ENCODE data around the gene HIKESHI. TPM values are rescaled to one million over a fixed set of nuclear protein-coding genes. Genes with fewer than 3 reads are reported as not detected.

HIKESHI gene
- total RNA-seq, 4 donors from 2014 or later: 9.1 to 19.4 (median 15.6) TPM

DNA sequence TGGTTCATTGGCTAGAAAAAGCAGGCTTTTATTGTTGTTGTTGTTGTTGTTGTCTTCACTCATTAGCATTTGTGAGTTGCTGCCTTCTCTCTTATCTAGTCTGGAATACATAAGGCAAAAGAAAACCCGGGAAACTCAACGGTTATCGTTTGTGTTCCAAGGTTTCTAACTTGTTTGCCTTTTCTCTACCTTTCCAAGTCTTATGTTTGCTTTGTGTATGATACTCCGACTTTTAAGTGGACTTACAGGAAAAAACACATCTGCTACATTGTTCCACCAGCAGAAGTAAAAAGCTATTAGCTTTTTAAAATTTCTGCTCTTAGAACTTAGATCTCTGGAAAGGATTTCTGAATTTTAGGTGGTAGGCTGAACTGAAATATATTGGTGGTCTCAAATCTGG is 27.0 kb upstream of the HIKESHI start:
- Histone ChIP-seq H3K27ac (no peak overlapping the region), H3K36me3 (peaks cover 0 to 41% (median 0%) of the 10 kb centered on the region in 3 donors), H3K9me3 (no peaks in the 10 kb centered on the region), H3K27me3 (no peaks in the 10 kb centered on the region), H3K4me1 (no peaks in the 10 kb centered on the region), H3K4me3 (no peak overlapping the region)
- no peak for TF ChIP-seq POLR2A (IDR thresholded peaks at IDR 0.05)
- TF ChIP-seq, protein P1, sequence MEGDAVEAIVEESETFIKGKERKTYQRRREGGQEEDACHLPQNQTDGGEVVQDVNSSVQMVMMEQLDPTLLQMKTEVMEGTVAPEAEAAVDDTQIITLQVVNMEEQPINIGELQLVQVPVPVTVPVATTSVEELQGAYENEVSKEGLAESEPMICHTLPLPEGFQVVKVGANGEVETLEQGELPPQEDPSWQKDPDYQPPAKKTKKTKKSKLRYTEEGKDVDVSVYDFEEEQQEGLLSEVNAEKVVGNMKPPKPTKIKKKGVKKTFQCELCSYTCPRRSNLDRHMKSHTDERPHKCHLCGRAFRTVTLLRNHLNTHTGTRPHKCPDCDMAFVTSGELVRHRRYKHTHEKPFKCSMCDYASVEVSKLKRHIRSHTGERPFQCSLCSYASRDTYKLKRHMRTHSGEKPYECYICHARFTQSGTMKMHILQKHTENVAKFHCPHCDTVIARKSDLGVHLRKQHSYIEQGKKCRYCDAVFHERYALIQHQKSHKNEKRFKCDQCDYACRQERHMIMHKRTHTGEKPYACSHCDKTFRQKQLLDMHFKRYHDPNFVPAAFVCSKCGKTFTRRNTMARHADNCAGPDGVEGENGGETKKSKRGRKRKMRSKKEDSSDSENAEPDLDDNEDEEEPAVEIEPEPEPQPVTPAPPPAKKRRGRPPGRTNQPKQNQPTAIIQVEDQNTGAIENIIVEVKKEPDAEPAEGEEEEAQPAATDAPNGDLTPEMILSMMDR (IDR thresholded peaks at IDR 0.05): no peak
- DNase-seq: no peak

DNA sequence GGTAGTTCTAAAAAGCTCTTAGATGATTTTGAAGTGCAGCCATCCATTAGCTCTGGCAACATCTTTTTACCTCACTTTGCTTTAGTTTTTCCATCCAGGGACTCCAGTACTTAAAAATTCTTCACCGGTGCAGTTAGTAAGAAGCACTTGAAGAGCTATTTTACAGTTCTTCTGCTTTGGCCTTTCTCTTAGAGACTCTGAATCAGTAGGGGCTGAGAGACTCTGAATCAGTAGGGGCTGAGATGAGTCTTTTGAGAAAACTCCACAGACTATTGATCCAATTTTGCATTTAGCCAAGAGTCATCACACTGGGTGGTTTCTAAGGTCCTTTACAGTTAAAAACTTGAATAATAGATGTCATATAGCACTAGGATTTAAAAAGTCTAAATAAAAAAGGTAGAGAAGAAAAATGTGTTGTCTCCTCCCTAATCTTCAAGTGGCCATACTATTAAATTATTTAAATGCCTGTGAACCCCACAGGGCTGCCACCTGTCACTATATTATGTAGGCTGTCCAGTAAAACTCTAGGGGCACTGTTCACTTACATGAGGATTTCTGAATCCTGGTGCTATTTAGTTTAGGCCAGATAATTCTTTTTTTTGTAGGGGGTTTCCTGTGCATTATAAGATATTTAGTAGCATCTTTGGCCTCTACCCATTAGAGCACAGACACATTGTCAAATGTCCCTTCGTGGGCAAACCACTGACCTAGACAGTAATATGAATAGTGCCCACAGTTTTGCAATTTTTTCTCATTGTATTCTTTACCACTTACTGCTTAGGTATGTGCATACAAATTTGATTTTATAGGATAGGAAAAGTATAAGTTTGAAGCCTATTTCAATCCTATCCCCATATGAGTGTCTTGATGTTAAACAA is 26.3 kb upstream of the HIKESHI start:
- DNase-seq: no peak
- Histone ChIP-seq H3K27ac (no peak overlapping the region), H3K4me3 (no peak overlapping the region), H3K36me3 (peaks cover 0 to 43% (median 0%) of the 10 kb centered on the region in 3 donors), H3K27me3 (no peaks in the 10 kb centered on the region), H3K4me1 (no peaks in the 10 kb centered on the region), H3K9me3 (no peaks in the 10 kb centered on the region)
- TF ChIP-seq, protein P1 (IDR thresholded peaks at IDR 0.05): no peak
- TF ChIP-seq POLR2A (IDR thresholded peaks at IDR 0.05): no peak

DNA sequence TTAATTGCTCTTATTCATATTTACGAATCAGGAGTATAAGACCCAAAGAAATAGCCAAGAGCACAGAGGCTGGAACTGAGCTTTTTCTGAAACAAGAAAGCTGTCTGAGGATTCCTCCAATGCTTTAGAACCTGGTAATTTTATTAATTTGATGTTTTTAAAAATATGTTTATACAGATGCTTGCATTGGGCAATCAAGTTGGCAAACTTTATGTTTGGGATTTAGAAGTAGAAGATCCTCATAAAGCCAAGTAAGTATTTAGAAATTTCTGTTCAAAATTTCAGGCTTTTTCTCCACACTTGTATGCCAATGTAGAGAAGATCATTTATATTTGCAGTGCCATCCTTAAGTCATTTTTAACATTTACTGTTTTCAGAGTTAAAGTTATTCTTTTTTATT is 24.3 kb upstream of the HIKESHI start:
- Histone ChIP-seq H3K4me3 (no peak overlapping the region), H3K36me3 (peaks cover 0 to 43% (median 0%) of the 10 kb centered on the region in 3 donors), H3K4me1 (no peaks in the 10 kb centered on the region), H3K27ac (no peak overlapping the region), H3K9me3 (no peaks in the 10 kb centered on the region), H3K27me3 (no peaks in the 10 kb centered on the region)
- no peak for DNase-seq
- no peak for TF ChIP-seq POLR2A (IDR thresholded peaks at IDR 0.05)
- TF ChIP-seq, protein P1 (IDR thresholded peaks at IDR 0.05): no peak

DNA sequence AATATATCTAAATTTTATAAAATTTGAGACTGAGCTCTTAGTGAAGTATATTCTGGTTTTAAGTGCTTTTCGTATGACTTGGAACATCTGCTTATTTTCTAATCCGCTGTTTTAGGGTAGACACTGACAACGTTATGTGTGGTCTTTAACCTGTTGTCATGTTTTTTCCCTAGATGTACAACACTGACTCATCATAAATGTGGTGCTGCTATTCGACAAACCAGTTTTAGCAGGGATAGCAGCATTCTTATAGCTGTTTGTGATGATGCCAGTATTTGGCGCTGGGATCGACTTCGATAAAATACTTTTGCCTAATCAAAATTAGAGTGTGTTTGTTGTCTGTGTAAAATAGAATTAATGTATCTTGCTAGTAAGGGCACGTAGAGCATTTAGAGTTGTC is 23.8 kb upstream of the HIKESHI start:
- Histone ChIP-seq H3K9me3 (no peaks in the 10 kb centered on the region), H3K4me1 (no peaks in the 10 kb centered on the region), H3K36me3 (peaks cover 0 to 39% (median 0%) of the 10 kb centered on the region in 3 donors), H3K4me3 (no peak overlapping the region), H3K27ac (no peak overlapping the region), H3K27me3 (no peaks in the 10 kb centered on the region)
- TF ChIP-seq, protein P1 (IDR thresholded peaks at IDR 0.05): no peak
- no peak for TF ChIP-seq POLR2A (IDR thresholded peaks at IDR 0.05)
- no peak for DNase-seq

DNA sequence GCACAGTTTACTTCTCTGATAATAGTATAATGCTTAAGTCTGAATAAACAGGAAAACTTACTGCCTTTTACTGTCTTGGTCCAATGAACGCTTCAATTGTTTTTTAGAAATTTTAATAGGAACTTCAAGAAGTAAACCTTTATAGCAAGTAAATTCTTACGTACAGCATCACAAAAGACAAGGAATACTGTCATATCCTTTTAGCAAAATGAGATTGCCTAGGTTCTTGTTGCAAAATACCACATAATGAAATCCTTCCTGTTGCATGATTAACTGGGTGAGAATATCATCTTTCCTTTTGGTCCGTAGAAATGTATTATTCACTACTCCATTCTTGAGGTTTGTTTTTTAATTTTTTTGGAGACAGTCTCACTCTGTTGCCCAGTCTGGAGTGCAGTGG is 22.3 kb upstream of the HIKESHI start:
- no peak for TF ChIP-seq POLR2A (IDR thresholded peaks at IDR 0.05)
- TF ChIP-seq, protein P1 (IDR thresholded peaks at IDR 0.05): no peak
- no peak overlapping the region for H3K4me3 ChIP-seq
- peaks cover 0 to 49% (median 0%) of the 10 kb centered on the region in 3 donors for H3K36me3 ChIP-seq
- H3K4me1 ChIP-seq: no peaks in the 10 kb centered on the region
- no peak for DNase-seq
- H3K27ac ChIP-seq: no peak overlapping the region
- H3K9me3 ChIP-seq: no peaks in the 10 kb centered on the region
- H3K27me3 ChIP-seq: no peaks in the 10 kb centered on the region

Data from Peyer's patch (tissue), 4 donors.